ENCODE data around the gene KLHL29. TPM values are rescaled to one million over a fixed set of nuclear protein-coding genes. Genes with fewer than 3 reads are reported as not detected.
A peak's percentile ranks its signal among the peaks of the same experiment; 100 is the strongest.

The KLHL29 gene
- polyA plus RNA-seq, 1 of the 3 experiments (the other 2 are of a cell fraction) = 4.6 TPM

- Histone ChIP-seq H3F3A (replicated peaks; ENCODE audit: insufficient read depth) (no peaks in the 10 kb centered on the region), H3K79me2 (ENCODE audit: insufficient read depth) (no peaks in the 10 kb centered on the region), H4K20me1 (ENCODE audit: insufficient read depth) (no peaks in the 10 kb centered on the region), H3K4me2 (no peak overlapping the region), H3K27ac (ENCODE audit: low read depth in 2 of 2, low read length in 1 of 2) (peak overlapping the region in 1 of 2 experiments; percentile 1; a peak in 1 of 4 replicates), H3K4me1 (ENCODE audit: control insufficient read depth in 1 of 2, insufficient read depth in 2 of 2, low read depth in 1 of 2, low read length in 1 of 2) (peaks cover 0 to 65% of the 10 kb centered on the region in 2 experiments; a peak in 2 of 4 replicates), H3K27me3 (ENCODE audit: insufficient read depth) (no peaks in the 10 kb centered on the region), H3K9me3 (no peaks in the 10 kb centered on the region), H2AFZ (ENCODE audit: low read depth) (no peak overlapping the region), H3K9ac (no peak overlapping the region), H3K9me2 (no peaks in the 10 kb centered on the region), H3K4me3 (ENCODE audit: low read depth in 2 of 2, low read length in 1 of 2) (no peak overlapping the region), H3K36me3 (replicated peaks in 1 of 2; ENCODE audit: control insufficient read depth in 1 of 2, insufficient read depth in 2 of 2, low read length in 1 of 2) (no peaks in the 10 kb centered on the region)
- ChIA-PET CTCF (interaction anchor here (0.7 to 2.6 kb wide), 10 partner anchors 10 to 1211 kb away, joined by 3 to 14 read pairs (median 4); no protein-coding TSS in a partner anchor), POLR2A (no interaction called here)
- WGBS (ENCODE audit: low lambda C conversion rate) = 86% methylated on average over 6 of the region's 6 CpGs
- DNase-seq = peak; percentile 75
- peak; percentile 60 for TF ChIP-seq CTCF (IDR thresholded peaks at IDR 0.05)
- TF ChIP-seq, protein P1, sequence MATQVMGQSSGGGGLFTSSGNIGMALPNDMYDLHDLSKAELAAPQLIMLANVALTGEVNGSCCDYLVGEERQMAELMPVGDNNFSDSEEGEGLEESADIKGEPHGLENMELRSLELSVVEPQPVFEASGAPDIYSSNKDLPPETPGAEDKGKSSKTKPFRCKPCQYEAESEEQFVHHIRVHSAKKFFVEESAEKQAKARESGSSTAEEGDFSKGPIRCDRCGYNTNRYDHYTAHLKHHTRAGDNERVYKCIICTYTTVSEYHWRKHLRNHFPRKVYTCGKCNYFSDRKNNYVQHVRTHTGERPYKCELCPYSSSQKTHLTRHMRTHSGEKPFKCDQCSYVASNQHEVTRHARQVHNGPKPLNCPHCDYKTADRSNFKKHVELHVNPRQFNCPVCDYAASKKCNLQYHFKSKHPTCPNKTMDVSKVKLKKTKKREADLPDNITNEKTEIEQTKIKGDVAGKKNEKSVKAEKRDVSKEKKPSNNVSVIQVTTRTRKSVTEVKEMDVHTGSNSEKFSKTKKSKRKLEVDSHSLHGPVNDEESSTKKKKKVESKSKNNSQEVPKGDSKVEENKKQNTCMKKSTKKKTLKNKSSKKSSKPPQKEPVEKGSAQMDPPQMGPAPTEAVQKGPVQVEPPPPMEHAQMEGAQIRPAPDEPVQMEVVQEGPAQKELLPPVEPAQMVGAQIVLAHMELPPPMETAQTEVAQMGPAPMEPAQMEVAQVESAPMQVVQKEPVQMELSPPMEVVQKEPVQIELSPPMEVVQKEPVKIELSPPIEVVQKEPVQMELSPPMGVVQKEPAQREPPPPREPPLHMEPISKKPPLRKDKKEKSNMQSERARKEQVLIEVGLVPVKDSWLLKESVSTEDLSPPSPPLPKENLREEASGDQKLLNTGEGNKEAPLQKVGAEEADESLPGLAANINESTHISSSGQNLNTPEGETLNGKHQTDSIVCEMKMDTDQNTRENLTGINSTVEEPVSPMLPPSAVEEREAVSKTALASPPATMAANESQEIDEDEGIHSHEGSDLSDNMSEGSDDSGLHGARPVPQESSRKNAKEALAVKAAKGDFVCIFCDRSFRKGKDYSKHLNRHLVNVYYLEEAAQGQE (IDR thresholded peaks at IDR 0.05; ENCODE audit: low read depth, low read length) = no peak
- TF ChIP-seq RAD21 (IDR thresholded peaks at IDR 0.05; ENCODE audit: low read length) = peak; percentile 63
- TF ChIP-seq FOXM1 (IDR thresholded peaks at IDR 0.05; ENCODE audit: low read depth) = no peak
- peak; percentile 47 for TF ChIP-seq SMC3 (IDR thresholded peaks at IDR 0.05; ENCODE audit: low read depth, low read length)
These were observed 181.5 kb downstream of the KLHL29 start for GRCh38 chr2:23566241-23567142.

DNA sequence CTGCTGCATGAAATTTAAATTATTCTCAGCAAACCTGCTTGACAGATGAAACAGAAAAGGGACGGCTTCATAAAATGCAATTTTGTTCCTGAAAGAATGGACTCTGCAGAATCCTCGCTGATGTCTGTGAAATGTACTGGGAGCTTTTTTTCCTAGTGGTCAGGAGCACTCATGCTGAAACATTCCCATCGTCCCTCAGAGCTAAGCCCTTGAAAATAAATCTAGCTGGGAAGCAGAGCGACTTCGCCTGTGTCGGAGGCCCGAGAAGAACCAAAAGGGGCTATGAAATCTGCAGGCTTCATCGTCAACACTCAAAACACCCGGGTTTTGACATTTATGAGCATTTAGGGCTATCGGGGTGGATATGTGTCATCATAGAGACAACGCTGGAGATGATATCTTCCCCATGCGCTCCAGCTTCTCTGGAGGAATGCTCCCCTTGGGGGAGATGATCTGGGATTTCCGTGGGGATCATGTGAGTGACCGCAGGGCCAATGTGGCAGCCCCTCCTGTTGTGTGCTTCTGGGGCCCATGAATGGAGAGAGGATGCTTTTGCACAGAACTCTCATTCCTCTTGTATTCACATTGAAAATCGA lies 182.3 kb downstream of the KLHL29 start:
- no peaks in the 10 kb centered on the region for H4K20me1 ChIP-seq (ENCODE audit: insufficient read depth)
- no peaks in the 10 kb centered on the region for H3K79me2 ChIP-seq (ENCODE audit: insufficient read depth)
- ChIA-PET CTCF (interaction anchor here (0.9 to 2.6 kb wide), 5 partner anchors 9 to 37 kb away, joined by 3 to 14 read pairs (median 3); no protein-coding TSS in a partner anchor), POLR2A (no interaction called here)
- H3K27ac ChIP-seq (ENCODE audit: low read depth in 2 of 2, low read length in 1 of 2) = no peak overlapping the region; a peak in 1 of 4 replicates
- no peak overlapping the region for H3K4me3 ChIP-seq (ENCODE audit: low read depth in 2 of 2, low read length in 1 of 2)
- 81% methylated on average over 15 of the region's 15 CpGs for WGBS (ENCODE audit: low lambda C conversion rate)
- no peak overlapping the region for H3K4me2 ChIP-seq
- TF ChIP-seq SMC3 (IDR thresholded peaks at IDR 0.05; ENCODE audit: low read depth, low read length) (no peak), IRF3 (IDR thresholded peaks at IDR 0.05; ENCODE audit: low read depth, low read length) (no peak)
- DNase-seq = peak; percentile 58
- no peaks in the 10 kb centered on the region for H3K27me3 ChIP-seq (ENCODE audit: insufficient read depth)
- H3K9me3 ChIP-seq = no peaks in the 10 kb centered on the region
- H3K9ac ChIP-seq = no peak overlapping the region
- no peak overlapping the region for H2AFZ ChIP-seq (ENCODE audit: low read depth)
- no peaks in the 10 kb centered on the region for H3K9me2 ChIP-seq
- H3K4me1 ChIP-seq (ENCODE audit: control insufficient read depth in 1 of 2, insufficient read depth in 2 of 2, low read depth in 1 of 2, low read length in 1 of 2) = peaks cover 0 to 65% of the 10 kb centered on the region in 2 experiments; a peak in 2 of 4 replicates
- H3K36me3 ChIP-seq (replicated peaks in 1 of 2; ENCODE audit: control insufficient read depth in 1 of 2, insufficient read depth in 2 of 2, low read length in 1 of 2) = no peaks in the 10 kb centered on the region
- H3F3A ChIP-seq (replicated peaks; ENCODE audit: insufficient read depth) = no peaks in the 10 kb centered on the region

Data from SK-N-SH (cell line).